Sigmoid colon (tissue), 4 donors: Measurements from ENCODE around the gene SLC2A13.

Experiments
- EP300 ChIP-seq, 4 donors: sonication (generic); formaldehyde crosslinking; IDR thresholded peaks; one replicate each; pipeline ENCODE4 v1.6.1; 2017; ENCODE audit warnings: antibody characterized with exemption in 4 of 4
- POLR2A ChIP-seq, 2 donors: fragments of 450-650 bp; IDR thresholded peaks; one replicate each; pipeline ENCODE4 v1.6.1; 2016; ENCODE audit warnings: antibody characterized with exemption in 2 of 2, mild to moderate bottlenecking in 2 of 2, moderate library complexity in 2 of 2
- POLR2AphosphoS5 ChIP-seq, 4 donors: sonication (generic); formaldehyde crosslinking; IDR thresholded peaks; one replicate each; pipeline ENCODE4 v1.6.1; 2017; ENCODE audit warnings: antibody characterized with exemption in 4 of 4
- TF ChIP-seq, protein P1 (sequence below), 4 experiments: fragments of 450-650 bp in 3 of 4; fragments of 200-600 bp in 1 of 4; IDR thresholded peaks; one replicate each; pipeline ENCODE4 v1.5.1; 2016 to 2019; ENCODE audit warnings: antibody characterized with exemption in 4 of 4, mild to moderate bottlenecking in 3 of 4, moderate library complexity in 2 of 4

DNA sequence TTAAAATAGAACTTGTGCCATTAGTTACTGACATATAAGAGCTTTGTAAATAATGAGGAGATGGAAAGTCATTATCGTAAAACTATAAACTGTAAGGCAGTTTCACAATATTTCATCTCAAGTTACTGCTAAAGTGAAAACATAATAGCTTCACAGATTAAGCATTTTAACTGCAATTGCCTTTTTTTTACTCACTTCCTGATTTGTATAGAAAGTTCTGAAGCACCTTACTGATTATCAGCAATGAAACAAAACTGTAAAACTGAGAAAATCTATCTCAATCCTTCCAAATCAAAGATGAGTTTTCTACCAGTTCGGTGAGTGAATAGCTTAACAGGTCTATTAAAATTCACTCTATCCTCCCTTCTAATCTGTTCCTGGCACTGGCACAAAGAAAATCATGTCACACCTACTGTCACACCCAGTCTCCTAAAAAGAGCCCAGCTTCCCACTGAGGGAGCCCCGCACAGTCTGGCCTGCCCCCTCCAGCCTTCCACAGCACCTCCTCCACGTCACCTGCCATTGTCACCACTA lies 324.9 kb downstream of the SLC2A13 start:
- TF ChIP-seq, protein P1, sequence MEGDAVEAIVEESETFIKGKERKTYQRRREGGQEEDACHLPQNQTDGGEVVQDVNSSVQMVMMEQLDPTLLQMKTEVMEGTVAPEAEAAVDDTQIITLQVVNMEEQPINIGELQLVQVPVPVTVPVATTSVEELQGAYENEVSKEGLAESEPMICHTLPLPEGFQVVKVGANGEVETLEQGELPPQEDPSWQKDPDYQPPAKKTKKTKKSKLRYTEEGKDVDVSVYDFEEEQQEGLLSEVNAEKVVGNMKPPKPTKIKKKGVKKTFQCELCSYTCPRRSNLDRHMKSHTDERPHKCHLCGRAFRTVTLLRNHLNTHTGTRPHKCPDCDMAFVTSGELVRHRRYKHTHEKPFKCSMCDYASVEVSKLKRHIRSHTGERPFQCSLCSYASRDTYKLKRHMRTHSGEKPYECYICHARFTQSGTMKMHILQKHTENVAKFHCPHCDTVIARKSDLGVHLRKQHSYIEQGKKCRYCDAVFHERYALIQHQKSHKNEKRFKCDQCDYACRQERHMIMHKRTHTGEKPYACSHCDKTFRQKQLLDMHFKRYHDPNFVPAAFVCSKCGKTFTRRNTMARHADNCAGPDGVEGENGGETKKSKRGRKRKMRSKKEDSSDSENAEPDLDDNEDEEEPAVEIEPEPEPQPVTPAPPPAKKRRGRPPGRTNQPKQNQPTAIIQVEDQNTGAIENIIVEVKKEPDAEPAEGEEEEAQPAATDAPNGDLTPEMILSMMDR (IDR thresholded peaks at IDR 0.05), result no peak
- no peak for TF ChIP-seq POLR2AphosphoS5 (IDR thresholded peaks at IDR 0.05)
- TF ChIP-seq POLR2A (IDR thresholded peaks at IDR 0.05), result no peak
- no peak for TF ChIP-seq EP300 (IDR thresholded peaks at IDR 0.05)
